Measurements from ENCODE around the gene FAM118B.

DNA sequence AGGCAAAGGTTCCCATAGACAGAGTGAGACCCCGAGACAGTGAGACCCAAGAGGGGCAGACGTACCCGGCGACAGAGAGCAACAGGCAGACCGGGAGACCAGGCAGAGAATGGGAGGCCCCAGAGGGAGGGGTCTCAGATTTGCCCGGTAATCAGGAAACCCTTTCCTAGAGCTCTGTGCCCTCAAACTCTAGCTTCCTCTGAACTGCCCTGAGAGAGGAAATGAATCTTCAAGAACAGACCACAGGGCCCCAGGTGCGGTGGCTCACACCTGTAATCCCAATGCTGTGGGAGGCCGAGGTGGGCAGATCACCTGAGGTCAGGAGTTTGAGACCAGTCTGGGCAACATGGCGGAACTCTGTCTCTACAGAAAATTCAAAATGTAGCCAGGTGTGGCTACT lies 47.8 kb upstream of the FAM118B start:
- TF ChIP-seq ESRRG (CRISPR knock-in tag; IDR thresholded peaks at IDR 0.05) (no peak), ZFP3 (CRISPR knock-in tag; IDR thresholded peaks at IDR 0.05) (no peak), ZFP30 (CRISPR knock-in tag; IDR thresholded peaks at IDR 0.05) (no peak), RARB (CRISPR knock-in tag; IDR thresholded peaks at IDR 0.05) (no peak)
